HG02840 (cell line): Measurements from ENCODE around the gene MAGEL2.
"Not testable (repeated sequence)": the region's sequence is repeated elsewhere in the genome, so short reads cannot be mapped to it uniquely, and the experiment has no call there.

Experiments used
- ATAC-seq: cut with Tn5 transposase; IDR thresholded peaks from one replicate; pipeline ENCODE4 v1.9.1; 2021; ENCODE audit warnings: mild to moderate bottlenecking, moderate library complexity, moderate number of reproducible peaks; ENCODE audit not compliant: unreplicated experiment, low FRiP score

MAGEL2 gene

GRCh38 chr15:23628612-23629233, 18.9 kb downstream of the MAGEL2 start:
- no peak for ATAC-seq

GRCh38 chr15:23616536-23616935, 31.1 kb downstream of the MAGEL2 start:
- ATAC-seq = no peak

GRCh38 chr15:23606226-23606625, 41.4 kb downstream of the MAGEL2 start:
- no peak for ATAC-seq

GRCh38 chr15:23602124-23602523, 45.5 kb downstream of the MAGEL2 start:
- ATAC-seq = no peak

- no peak for ATAC-seq
Observed at GRCh38 chr15:23599053-23599452, 48.6 kb downstream of the MAGEL2 start.

GRCh38 chr15:23597278-23597677, 50.4 kb downstream of the MAGEL2 start:
- not testable (repeated sequence) for ATAC-seq

- no peak for ATAC-seq
Observed at GRCh38 chr15:23596736-23597135, 50.9 kb downstream of the MAGEL2 start.

- no peak for ATAC-seq
Observed at GRCh38 chr15:23595368-23595767, 52.3 kb downstream of the MAGEL2 start.

- no peak for ATAC-seq
Observed at GRCh38 chr15:23594252-23594770, 53.4 kb downstream of the MAGEL2 start.
